CD4-positive, alpha-beta T cell treated with Interleukin-10 for 1 hour (primary cell): ENCODE results near the gene PUM1.
"Not testable (repeated sequence)": the region's sequence is repeated elsewhere in the genome, so short reads cannot be mapped to it uniquely, and the experiment has no call there.

Experiments
- DNase-seq: peaks from one replicate; pipeline ENCODE4 v3.0.0-alpha.2; 2020

PUM1 gene

DNA sequence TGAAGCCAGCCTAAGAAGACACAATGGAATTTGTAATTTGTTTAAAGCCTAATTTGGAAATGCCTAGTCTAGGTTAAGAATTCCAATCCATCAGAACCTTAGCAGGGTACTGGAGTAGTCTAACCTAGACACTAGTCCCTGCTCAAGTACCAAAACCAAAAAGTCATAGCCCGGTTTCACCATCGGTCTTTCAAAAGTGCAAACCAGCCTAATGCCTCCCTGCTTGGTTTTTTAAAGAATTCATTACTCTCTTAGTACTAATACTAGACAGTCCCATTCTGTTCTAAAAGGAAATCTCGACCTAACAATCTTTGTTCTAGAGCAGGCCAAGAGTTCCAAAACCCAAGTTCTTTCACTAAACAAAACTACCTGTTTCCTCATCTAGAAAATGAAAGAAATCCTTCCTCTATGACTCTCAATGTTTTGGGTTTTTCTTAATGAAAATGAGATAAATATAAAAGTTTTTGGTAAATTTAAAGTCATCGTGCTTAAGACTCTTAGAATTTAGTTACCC lies 2.6 kb downstream of the PUM1 start:
- DNase-seq, result no peak

DNA sequence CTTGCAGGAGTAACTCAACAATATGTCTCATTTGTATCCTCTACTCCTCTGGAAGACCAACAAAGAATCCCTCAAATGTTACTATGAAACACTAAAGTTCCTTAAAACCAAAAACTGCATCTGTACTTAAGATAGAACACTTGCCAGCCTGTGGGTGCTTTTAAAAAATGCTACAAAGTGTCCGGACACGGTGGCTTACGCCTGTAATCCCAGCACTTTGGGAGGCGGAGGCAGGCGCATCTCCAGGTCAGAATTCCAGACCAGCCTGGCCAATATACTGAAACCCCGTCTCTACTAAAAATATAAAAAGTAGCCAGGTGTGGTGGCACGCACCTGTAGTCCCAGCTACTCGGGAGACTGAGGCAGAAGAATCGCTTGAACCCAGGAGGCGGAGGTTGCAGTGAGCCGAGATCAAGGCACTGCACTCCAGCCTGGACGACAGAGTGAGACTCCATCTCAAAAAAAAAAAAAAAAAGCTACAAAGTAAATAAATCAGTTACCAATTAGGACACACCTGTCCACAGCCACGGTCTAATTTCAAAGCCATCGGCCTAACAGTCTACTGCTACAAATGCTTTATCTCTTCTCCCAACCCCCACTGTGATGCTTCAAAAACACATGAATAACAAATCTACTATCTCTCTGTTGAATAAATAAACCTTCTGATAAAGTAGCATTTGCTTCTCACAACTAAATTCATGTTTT lies 3.2 kb downstream of the PUM1 start:
- not testable (repeated sequence) for DNase-seq

DNA sequence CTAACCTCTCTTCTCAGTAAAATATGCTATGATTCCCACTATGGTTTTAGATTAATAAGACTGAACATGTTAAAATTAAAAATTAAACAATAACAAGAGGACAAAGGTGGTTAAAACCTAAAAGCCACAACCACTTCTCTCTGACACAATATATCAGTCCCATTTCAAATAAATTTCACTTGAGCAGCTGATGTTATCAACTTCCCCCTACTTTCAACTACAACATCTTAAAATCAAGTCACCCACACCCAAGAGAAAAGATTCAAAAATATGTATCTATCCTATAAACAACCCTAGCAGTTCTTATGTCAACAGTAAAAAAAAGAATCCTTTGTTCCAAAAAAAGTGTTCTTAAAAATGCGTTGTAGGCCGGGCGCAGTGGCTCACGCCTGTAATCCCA lies 7.5 kb downstream of the PUM1 start:
- DNase-seq, result peak; percentile 18

DNA sequence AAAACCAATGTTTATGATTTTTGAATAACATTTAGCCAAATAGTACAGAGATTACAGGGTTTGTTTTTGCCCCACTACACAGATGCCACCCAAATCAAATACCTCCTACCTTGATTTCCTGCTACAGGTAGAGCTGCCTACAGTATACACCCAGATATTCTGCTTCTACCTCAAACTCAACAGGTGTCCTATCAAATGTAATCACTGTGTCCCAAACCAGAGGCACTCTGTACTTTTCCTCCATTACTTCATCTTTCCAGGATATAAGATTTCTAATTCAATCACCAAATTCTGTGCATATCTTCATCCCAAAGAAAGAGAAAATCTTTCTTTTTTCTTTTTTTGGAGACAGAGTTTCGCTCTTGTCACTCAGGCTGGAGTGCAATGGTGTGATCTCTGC lies 9.6 kb downstream of the PUM1 start:
- DNase-seq, result no peak

DNA sequence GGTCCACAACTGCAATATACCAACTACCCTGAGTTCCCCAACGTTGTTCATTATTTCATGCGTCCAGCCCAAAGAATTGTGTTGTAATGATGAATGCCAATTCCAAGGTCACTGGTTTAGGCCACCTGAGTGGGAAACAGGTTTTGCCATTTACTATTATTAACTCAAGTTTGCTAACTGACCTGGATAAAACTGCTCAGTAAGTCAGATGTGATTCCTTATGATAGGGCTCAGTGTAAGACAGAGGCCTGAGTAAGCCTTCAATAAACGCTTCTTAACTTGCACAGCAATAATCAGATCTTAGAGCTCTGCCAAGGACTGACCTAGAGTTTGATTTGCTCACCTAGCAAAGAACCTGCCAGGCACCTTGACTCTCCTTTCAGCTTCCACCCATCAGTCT lies 10.0 kb downstream of the PUM1 start:
- DNase-seq, result no peak

DNA sequence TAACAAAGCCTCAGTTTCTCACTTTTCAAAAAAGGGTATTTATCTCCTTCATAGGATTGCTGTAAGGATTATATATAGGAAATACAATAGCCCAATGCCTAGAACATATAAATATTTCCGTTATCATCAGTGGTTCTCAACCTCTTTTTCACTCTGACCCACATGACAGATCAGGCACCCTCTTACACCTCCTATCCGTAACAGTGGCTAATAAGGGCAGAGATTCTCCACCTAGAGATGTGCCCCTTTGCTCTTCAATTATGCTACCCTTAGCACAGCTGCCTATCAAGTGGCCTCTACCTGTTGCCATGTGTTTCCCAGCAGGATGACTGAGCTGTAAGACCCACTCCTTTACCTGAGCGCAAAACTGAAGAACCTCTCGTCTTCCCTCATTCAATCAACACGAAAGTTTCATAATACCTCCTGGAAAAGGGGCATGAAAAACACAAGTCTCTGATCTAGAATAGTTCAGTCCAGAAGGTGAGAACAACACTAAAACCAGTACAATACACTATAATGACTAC lies 10.5 kb downstream of the PUM1 start:
- DNase-seq, result no peak

DNA sequence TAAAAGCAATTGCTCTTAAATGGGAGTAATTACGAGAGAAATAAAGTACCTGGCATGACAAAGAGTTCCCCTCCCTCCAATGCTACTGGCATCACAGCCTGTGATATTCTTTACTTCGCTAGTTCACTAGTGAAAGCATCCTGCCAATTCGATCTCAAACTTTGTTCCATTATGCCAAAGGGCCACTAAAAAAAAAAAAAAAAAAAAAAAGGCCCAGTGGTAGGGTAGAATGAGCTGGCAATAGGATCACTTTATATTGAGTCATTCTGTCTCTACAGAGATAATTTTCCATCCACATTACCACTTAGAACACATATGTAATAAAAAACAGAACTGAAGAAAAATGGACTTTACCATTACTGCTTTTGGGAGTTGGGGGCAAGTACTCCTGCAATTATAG lies 11.2 kb downstream of the PUM1 start:
- no peak for DNase-seq

DNA sequence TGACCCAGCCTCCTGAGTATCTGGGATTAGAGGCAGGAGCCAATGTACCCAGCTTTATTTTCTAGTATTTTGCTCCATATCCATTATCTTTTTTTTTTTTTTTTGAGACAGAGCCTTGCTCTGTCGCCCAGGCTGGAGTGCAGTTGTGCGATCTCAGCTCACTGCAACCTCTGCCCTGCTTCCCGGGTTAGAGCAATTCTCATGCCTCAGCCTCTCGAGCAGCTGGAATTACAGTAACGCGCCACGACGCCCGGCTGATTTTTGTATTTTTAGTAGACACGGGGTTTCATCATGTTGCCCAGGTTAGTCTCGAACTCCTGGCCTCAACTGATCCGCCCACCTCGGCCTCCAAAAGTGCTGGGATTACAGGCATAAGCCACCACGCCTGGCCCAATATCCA lies 12.9 kb downstream of the PUM1 start:
- DNase-seq, result not testable (repeated sequence)

DNA sequence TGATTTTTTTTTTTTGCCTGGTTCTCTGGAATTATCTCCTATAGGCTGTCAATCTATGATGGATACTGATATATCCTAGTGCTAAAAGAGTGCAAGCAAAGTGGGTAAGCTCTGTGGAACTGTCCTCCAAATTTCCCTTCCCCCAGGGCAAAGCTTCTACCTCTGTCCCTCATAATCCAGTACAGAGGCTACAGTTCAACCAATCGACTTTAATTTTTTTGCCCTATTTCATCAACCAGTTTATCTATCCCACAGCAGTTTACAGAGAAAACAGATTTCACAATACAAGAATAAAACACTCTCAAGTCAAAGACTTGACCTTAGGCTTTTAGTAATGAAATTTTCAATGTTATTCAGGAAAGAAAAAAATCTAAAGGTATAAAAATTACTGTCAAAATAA lies 13.9 kb downstream of the PUM1 start:
- no peak for DNase-seq

DNA sequence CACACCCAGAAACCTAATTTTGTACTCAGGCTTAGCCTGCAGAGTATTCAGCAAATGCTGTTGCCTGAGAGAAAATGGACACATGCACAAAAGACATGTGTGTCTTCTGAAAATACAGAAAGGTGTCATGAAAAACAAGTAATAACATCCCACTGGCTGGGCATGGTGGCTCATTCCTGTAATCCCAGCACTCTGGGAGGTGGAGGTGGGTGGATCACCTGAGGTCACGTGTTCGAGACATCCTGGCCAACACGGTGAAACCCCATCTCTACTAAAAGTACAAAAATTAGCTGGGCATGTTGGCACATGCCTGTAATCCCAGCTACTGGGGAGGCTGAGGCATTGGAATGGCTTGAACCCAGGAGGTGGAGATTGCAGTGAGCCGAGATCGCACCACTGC lies 18.0 kb downstream of the PUM1 start:
- not testable (repeated sequence) for DNase-seq

DNA sequence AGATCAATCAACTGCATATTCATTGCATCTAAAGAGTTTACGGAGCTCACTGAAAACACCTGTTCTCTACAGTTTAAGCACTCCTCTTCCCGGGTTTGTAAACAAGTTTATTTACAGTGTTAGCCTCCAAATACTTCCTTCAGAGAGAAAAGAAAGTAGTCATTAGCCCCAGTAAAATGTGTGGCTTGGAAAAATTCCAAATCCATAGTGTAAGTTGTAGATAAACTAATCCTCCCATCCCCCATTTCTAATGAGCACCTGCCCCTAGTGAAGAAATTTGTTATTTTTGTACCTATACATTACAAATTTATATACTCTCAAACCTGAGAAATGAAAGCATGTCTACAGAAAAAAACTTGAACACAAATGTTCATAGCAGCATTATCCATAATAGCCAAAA lies 21.9 kb downstream of the PUM1 start:
- DNase-seq, result no peak

DNA sequence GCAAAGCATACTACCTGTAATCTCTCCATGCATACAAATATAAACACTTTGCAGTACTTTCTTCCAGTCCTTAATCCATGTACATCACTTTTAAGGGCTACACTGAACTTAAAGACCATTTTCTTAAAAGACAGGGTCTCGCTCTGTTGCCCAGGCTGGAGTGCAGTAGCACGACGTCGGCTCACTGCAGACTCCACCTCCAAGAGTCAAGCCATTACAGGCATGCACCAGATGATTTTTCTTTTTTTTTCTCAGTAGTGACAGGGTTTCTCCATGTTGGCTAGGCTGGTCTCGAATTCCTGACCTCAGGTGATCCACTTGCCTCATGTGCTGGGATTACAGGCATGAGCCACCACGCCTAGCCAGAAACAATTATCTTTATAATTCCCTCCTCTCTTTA lies 22.9 kb downstream of the PUM1 start:
- no peak for DNase-seq

DNA sequence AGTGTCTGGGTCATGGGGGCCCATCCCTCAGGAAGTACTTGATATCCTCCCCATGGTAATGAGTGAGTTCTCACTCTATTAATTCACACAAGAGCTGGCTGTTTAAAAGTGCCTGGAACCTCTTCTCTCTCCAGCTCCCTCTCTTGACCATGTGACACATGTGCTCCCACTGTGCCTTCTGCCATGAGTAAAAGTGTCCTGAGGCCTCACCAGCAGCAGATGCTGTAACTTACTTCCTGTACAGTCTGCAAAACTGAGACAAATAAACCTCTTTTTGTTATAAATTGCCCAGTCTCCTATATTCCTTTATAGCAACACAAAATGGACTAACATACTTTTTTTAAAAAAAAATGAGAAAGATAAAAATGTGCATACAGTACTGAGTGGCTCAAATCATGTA lies 24.0 kb downstream of the PUM1 start:
- DNase-seq, result no peak

DNA sequence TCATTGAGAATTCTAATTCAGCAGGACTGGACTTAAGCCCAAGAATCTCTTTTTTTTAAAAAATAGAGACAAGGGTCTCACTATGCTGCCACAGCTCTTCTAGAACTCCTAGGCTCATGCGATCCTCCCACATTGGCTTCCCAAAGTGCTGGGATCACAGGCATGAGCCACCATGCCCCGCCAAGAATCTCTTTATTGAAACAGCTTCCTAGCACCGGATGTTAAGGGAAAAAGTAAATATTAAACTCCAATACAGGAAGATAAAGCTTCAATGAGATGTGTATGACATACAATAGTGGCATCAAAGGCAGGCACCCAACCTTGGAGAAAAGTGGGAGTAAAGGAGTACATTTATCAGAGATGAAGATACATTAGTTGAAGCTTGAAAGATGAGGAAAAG lies 25.5 kb downstream of the PUM1 start:
- DNase-seq, result no peak

DNA sequence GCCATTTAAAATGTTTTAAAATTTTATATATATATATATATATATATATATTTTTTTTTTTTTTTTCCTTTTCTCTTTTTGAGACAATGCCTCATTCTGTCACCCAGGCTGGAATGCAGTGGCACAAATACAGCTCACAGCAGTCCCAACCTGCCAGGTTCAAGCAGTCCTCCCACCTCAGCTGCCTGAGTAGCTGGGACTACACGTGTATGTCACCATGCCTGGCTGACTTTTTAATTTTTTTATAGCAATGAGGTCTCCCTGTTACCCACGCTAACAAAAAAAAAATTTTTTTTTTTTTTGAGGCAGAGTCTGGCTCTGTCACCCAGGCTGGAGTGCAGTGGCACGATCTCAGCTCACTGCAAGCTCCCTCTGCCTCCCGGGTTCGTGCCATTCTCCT lies 26.6 kb downstream of the PUM1 start:
- DNase-seq, result not testable (repeated sequence)

DNA sequence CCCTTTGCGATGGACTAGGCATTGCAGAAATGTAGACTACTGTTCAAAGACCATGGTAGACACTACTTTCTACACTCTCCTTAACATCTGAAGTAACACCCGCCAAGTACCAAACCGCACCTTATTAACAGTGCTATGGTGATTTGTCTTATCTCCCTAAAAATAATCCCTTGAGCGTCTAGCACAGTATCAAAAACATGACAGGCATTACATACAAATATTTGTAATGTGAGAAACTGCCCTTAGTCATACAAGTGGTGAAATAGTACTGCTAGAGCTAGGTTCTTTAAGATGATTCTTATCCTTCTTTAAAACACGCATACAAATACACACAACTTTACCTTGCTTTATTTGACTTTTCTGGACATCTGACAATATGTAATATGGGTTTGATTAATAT lies 27.2 kb downstream of the PUM1 start:
- no peak for DNase-seq

DNA sequence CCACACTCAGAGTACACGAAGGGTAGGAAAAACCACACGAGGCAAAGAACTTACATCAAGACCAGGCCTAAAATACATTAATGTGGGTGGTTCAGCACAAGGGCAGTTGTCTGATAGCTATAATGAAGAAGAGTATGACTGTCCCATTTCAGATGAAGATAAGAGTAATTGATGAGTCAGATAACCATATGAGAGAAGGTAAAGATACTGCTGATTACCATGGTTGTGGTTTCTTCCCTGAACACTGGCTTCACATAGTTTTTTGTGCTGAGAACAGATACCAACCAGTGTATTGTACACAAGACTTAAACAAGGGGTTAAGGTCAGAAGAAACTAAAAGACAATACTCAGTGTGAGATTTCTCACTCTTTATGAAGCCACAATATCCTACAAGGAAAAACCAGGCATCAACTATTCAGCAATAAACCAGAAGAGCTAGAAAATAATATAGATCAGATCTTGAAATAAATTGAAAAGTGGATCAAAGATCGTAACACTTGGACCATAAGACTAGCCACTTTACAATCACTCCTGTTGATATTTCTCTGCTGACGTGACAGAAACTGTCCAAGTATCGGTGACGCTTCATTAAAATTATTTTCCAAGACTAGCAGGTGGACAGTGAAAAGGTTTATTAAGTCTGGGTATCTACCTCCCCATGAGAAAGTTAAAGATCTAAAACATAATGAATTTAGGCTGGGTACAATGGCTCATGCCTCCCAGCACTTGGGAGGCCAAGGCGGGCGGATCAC lies 28.6 kb downstream of the PUM1 start:
- DNase-seq, result no peak

DNA sequence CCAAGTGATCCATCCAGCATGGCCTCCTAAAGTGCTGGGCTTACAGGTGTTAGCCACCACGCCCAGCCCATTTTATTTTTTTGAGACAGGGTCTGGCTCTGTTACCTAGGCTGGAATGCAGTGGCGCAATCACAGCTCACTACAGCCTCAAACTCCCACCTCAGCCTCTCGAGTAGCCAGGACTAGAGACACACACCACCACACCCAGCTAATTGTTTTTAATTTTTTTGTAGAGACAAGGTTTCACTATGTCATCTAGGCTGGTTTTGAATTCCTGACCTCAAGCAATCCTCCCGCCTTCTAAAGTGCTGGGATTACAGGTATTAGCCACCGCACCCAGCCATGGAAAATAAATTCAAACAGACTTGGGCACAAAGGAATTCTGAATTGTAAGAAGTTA lies 31.9 kb downstream of the PUM1 start:
- DNase-seq, result no peak

DNA sequence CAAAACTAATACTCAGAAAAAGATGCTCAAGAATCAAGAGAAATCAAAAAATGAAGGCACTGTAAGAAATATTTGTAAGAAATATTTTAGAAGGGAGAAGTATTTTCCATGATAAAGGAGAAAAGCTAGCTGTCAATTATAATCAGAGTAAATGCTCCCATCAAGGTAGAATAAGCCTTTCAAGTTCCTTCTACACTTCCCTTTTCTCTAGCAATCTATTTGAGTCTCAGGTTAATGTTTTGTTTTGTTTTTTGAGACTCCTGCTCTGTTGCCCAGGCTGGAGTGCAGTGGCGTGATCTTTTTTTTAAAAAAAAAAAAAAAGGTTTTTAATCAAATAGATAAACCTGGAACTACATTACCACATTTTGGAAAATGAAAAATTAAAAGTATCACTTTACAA lies 33.3 kb downstream of the PUM1 start:
- DNase-seq, result no peak

DNA sequence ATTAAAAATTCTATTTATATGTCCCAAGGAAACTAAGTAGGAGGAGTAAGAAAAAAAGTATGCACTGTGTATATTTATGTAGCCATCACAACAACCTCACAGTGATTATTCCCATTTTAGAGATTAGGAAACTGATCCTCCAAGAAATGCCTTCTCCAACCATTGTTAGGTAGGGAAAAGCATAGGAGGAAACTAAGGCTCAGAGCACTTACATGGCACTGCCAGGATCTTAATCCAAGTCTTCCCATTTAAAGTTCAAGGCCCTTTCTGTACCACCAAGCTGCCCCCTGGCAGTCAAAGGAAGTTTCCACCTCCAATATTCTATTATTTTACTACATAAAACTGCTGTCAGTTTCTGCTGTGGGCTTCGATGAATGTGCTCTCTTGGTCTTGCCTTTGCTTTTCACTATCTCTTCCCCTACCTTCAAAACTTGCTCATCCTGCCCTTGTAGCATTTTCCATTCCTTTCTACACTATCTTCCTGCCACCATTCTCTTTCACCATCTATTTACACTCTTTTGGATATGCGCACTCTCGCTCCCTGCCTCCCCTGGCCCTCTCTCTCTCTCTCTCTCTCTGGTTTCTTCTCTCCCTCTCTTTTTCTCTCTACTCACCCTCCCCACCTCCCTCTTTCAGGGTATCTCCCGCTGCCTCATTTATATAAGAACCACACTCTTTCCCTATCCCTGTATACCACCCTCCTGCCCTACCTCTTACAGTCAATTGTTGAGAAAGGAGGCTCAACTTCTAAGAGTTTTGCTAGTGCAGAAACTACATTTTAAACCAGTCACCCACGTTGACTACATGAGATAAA lies 34.0 kb downstream of the PUM1 start:
- DNase-seq, result no peak

DNA sequence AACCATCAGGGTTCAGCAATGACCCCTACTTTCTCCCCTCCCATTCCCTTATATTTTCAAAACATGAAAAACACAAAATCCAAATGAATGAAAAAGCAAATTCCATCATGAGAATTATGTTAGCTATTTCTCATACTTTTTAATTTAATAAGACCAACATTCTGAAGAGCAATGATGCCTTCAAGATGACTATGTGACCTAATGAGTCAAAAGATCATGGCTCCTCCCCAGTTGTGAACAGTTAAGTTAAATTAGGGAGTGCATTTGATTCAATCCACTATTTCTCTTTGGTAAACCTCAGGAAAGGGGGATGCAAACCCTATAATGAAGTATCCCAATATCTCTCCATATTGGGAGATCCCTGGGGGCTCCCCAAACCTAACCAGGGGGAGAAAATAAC lies 36.5 kb downstream of the PUM1 start:
- DNase-seq, result no peak

DNA sequence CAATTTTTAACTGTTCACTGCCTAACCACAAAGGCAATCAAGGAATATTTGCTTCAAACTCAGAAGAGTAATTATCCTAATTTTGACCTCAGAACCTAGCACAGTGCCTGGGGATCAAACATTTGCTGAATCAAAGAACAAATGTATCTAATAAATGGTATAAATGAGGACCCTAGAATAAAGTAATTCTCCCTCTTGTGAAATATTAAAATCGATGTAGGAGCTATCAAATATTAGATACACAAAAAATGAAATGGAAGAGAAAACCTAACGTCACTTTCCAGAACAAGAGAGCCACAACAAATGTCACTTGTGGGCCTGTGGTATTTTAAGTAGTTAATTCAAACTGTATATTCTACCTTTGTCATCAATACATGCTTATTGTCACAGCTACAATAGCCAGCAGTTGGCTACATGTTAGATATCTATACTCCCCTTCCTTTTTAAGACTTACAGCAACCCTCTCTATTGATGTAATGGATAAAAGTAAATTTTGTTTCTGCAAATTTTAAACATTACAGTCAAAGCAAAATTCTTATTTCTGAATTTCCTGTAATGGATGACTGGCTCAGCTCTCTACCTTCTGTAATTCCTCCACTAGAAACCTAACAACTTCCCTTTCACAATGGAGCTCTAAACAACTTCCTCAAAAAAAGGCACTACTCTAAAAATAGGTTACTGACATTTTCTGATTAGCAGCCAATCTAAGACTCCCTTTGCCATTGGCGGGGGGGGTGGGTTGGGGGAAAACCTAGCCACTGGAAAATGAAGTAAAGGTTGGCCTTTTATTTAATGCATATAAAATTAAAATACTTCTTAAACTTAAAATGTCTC lies 37.6 kb downstream of the PUM1 start:
- DNase-seq, result no peak

DNA sequence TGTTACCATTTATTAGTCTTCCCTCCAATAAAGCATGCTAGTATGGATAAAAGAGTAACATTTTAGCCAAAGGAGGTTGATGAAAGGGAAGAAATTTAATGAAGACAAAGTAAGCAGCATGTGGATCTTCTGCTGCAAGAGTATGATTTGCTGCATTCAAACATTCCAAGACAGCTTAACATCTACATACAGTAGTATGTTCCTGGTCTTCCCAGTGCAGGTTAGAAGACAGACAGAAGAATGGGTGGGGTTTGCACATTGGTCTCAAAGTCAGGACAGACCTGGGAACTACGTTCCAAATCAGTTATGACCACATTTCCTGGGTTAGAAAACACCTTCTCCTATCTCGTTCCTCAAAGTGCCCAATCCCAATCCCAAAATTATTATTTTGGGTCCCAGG lies 43.3 kb downstream of the PUM1 start:
- no peak for DNase-seq
